HG03469 (cell line): ENCODE data around the gene TIPIN.
"Not testable (repeated sequence)": the region's sequence is repeated elsewhere in the genome, so short reads cannot be mapped to it uniquely, and the experiment has no call there.

Experiments
- ATAC-seq: cut with Tn5 transposase; IDR thresholded peaks from one replicate; pipeline ENCODE4 v1.9.1; 2021; ENCODE audit warnings: mild to moderate bottlenecking, moderate library complexity, moderate number of reproducible peaks; ENCODE audit not compliant: unreplicated experiment

TIPIN gene

DNA sequence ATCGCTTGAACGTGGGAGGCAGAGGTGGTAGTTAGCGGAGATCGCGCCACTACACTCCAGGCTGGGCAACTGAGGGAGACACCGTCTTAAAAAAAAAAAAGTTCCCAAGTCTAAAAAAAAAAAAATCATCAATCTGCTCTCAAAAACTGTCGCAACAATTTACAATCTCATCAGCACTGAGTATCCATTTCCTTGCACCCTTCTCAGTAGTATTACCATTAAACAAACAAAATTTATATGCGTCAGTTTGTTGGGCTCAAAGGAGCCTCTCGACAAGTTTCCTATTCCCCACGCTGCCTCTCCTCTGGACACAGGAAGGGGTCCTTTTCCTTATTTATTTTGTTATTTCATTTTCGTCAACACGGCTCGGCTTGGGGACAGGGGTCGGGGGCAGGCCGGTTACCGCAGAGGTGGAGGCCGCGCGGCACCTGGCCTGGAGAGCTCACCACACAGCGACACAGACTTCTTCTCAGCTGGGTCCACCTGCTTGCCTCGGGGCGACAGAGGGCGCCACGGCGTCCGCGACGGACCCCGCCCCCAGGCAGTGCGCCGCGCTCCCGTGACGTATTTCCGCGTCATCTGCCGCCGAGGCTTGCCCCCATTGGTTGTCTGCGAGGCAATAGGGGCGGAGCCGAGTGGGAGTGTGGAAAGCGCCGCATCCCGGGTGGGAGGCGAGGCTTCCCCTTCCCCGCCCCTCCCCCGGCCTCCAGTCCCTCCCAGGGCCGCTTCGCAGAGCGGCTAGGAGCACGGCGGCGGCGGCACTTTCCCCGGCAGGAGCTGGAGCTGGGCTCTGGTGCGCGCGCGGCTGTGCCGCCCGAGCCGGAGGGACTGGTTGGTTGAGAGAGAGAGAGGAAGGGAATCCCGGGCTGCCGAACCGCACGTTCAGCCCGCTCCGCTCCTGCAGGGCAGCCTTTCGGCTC, 30.0 kb upstream of the TIPIN start, which contains the start of gene MAP2K1:
TSS of gene MAP2K1 (plus strand) at position 709 of the 920 bp plus-strand sequence. CDS start 436 bp downstream, outside the sequence.
- peak; percentile 70 for ATAC-seq

DNA sequence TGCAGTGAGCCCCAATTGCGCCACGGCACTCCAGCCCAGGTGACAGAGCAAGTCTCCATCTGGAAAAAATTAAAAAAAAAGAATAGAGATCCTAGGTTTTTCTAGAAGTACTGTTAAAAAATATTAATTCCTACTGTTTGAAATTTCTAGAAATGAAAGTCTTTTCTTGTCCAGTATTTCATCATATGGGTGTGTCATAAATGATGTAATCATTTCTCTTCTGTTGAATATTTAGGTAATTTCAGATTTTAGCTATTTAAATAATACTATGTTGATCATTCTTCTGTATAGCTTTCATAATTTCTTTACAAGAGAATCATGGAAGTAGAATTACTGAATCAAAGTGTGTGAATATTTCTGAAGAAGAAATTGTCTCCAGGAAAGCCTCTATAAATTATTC, 24.9 kb upstream of the TIPIN start:
- not testable (repeated sequence) for ATAC-seq

DNA sequence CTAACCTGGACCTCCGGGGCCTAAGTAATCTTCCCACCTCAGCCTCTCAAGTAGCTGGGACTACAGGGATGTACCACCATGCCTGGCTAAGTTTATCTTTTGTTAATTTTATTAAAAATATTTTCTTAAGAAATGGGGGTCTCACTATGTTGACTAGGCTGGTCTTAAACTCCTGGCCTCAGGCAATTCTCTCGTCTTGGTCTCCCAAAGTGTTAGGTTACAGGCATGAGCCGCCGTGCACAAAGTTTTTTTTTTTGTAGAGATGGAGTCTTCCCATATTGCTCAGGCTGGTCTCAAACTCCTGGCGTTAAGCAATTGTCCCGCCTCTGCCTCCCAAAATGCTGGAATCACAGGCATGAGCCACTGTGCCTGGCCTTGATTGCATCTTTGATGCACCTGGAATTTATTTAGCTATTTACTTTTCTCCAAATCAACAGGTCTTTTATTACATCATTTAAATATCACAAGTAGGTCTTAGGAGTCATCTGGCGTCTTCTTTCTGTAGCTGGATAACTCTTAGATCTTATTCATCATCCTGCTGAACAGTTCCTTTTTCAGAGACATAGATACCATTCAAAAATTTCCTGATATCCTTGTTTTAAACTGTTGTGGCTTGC, 22.4 kb upstream of the TIPIN start:
- ATAC-seq = no peak

DNA sequence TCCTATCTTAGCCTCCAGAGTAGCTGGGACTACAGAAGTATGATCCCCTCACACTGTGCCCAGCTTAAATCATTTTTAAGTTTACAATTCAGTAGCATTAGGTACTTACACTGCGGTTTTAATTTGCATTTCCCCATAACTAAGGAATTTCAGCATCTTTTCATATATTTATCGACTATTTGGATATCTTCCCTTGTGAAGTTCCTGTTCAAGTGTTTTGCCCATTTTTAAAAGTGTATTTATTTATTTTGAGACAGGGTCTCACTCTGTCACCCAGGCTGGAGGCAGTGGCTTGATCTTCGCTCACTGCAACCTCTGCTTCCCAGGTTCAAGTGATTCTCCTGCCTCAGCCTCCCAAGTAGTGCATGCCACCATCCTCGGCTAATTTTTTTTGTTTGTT, 17.7 kb upstream of the TIPIN start:
- ATAC-seq = no peak

DNA sequence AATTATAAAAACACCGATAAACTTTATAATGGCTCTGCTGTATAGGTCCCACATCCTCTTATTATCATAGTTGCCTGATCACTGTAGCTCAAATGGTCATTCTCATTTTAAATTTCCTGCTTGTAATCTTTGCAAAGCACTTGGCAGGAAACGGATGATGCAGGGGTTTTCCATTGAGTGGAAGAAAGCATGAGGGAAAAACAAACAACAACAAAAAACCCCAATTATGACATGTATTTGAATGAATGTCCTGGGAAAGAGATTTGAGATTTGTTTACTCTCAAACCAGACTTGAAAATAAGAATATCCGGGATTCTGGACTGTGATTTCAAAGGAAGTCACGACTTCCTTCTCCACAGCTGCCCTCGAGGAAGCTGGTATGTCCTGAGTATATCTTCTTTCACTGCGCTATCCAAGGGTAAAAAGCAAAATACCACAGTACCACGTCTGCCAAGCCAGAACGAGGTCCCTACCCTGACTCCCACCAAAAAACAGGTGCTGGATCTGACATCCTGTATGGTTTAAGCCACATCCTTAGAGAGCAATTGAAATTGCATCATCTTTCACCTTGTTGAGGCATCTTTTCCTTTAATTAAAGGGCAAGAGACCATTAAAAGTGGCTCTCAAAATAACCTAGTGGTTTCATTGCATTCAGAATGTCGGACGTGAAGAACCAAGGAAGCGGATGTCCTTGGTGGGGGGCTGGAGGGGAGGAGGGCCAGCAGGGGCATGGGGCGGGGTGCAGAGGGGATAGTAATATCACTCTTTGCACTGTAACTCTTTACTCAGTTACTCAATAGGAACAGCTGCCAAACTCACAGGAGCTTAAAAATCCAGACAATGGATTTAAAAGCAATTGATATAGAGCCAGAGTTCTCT, 13.5 kb upstream of the TIPIN start:
- no peak for ATAC-seq

DNA sequence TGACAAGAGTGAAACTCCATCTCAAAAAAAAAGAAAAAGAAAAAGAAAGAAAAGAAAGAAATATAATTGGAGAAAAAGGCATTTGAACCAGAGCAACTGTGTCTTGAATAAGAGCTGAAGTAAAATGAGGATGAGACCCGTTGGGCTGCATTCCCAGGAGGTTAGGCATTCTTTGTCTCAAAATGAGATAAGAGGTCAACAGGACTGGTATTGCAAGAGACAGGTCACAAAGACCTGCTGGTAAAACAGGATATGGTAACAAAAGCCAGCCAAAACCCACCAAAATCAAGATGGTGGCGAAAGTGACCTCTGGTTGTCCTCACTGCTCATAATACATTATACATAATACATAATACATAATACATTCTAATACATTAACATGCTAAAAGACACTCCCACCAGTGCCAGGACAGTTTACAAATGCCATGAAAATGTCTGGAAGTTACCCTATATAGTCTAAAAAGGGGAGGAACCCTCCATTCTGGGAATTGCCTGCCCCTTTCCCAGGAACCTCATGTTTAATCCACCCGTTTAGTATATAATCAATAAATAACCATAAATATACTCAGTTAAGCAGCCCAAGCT, 8.6 kb upstream of the TIPIN start:
- no peak for ATAC-seq

DNA sequence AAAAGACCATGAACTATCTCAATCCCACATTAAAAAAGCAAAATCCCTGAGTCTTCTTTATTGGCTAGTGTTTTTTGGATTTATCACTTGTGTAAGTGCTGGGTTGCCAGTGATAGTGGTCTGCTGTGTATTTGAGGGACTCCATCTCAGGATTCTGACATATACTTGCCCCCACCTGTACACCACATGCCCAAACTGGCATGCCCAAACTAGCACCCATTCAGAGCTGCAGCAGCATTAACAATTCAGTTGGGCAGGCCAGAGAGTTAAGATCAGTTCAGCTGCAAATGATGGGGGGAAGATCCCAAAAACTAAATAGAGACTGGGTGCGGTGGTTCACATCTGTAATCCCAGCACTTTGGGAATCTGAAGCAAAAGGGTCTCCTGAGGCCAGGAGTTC, 6.3 kb upstream of the TIPIN start:
- no peak for ATAC-seq

DNA sequence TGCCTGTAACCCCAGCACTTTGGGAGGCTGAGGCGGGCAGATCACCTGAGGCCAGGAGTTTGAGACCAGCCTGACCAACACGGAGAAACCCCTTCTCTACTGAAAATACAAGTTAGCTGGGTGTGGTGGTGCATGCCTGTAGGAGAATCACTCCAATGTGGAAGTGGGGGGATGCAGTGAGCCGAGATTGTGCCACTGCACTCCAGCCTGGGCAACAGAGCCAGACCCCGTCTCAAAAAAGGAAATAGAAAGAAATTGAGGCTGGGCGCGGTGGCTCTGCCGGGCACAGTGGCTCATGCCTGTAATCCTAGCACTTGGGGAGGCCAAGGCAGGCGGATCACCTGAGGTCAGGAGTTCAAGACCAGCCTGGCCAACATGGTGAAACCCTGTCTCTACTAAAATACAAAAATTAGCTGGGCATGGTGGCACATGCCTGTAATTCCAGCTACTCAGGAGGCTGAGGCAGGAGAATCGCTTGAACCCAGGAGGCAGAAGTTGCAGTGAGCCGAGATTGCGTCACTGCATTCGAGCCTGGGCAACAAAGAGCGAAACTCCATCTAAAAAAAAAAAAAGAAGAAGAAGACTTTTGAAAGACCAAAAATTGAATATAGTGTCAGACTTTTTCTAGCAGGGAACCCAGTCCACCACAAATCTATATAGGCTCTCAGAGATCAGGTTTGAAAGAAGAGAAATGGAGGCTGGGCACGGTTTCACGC, 5.4 kb upstream of the TIPIN start:
- not testable (repeated sequence) for ATAC-seq

DNA sequence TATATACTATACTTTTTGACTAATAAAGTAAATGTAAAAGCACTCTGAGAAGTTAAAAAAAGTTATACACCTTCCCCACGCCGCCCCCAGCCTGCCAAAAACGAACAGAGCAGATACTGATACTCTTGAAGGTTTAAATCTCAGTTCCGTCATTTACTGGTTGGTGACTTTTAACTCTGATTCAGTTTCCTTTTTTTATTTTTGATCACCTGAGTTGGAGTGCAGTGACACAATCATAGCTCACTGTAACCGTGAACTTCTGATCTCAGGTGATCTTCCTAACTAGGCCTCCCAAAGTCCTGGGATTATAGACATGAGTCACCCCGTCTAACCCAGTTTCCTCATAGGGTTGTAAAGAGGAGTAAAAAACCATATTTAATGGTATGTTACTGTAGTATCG, 3.3 kb upstream of the TIPIN start:
- no peak for ATAC-seq

DNA sequence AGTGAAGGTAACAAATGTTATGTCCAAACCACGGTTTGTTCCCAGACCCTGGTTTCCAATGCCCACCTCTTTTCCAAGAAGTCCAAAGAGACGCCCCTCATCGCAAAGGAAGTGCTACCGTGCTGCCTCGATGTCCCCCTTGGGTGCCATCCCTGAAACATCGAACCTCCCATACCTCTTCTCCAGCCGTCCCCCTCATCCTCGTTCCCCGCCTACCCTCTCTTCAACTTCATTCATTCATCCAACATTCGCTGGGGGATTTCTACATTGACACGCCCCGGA, 467 bp downstream of the TIPIN start:
- no peak for ATAC-seq

DNA sequence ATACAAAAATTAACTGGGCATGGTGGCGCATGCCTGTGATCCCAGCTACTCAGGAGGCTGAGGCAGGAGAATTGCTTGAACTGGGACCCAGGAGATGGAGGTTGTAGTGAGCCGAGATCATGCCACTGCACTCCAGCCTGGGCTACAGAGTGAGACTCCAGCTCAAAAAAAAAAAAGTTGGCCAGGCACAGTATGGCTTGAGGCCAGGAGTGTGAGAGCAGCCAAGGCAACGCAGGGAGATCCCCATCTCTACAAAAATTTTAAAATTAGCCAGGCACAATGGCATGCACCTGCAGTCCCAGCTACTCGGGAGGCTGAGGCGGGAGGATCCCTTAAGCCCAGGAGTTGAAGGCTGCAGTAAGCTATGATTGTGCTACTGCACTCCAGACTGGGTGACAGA, 8.0 kb downstream of the TIPIN start:
- not testable (repeated sequence) for ATAC-seq

DNA sequence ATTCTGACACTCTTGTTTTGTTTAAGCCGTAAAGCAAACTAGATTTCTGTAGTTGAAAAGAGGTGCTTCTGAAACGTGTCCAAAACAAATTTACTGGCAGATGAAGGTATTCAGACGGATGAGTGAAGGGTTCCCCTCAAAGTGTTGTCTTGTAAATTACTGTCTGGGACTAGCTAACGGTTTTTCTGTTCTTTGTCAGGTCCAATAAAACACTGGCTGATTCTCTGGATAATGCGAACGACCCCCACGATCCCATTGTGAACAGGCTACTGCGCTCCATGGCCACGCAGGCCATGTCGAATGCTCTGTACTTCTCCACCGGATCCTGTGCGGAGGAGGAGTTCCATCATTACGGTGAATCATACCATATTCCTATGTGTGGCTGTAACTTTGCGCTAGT, 27.7 kb downstream of the TIPIN start:
- no peak for ATAC-seq

DNA sequence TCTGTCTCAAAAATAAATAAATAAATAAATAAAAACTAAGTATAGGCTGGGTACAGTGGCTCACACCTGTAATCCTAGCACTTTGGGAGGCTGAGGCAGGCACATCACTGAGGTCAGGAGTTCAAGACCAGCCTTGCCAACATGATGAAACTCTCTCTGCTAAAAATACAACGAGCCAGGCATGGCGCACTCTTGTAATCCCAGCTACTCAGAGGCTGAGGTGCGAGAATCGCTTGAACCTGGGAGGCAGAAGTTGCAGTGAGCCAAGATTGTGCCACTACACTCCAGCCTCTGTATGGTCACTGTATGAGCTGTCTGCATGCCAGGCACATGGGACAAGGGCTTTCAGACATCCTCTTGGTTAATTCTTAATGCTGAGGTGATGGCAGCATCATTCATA, 28.7 kb downstream of the TIPIN start:
- ATAC-seq = no peak

DNA sequence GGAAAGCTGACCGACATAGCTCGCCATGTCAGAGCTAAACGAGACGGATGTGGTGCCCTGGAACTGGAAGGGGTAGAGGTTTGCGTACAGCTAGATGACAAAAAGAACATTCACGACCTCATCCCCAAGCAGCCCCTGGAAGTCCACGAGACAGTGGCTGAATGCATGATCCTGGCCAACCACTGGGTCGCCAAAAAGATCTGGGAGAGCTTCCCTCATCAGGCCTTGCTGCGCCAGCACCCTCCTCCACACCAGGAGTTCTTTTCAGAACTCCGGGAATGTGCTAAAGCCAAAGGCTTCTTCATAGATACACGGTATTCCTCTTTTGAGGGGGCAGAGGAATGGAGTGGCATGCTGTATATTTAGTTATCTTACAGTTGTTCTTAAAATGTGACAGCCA, 30.4 kb downstream of the TIPIN start:
- ATAC-seq = no peak

DNA sequence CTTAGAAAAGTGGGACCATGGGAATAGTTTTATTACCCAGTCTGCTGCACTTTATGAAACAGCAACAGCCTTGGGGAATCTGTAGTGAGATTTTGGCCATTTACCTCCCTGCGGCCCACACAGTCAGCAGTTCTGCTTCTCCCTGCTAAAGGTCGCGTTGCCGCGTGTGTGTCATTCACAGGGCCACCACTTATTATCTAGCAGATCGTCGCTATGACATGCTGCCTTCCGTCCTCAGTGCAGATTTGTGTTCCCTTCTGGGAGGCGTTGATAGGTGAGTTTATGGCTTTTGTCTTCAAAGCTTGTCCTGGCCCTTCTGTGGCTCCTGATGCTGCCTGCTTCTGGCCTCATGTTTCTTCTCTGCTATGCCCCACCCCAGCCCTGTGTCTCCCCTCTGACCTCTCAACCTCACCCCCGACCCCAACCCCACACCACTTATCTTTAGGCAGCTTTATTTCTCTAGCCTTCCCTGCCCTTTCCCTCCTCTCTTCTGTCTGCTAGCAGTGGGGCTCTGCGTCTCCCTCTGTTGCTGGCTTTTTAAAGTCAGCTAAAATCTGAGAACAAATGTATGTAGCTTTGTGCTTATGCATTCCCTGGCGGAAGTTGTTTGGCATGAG, 33.1 kb downstream of the TIPIN start:
- no peak for ATAC-seq

DNA sequence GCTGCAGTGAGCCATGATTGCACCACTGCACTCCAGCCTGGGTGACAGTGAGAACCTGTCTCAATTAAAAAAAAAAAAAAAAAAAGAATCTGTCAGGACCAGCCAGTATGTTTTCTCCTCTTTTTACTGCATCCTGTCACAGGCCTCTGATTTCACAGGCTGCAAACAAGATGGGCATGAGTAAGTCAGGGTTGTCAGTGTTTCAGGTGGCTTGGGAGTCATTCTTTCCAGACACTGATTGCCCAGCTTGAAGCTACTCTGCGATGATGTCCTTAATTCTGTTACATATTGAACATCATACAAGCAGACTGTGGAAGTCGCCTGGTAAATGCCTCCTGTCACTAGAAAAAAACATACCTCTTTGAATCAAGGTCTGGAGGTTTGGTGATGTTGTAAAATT, 44.3 kb downstream of the TIPIN start:
- no peak for ATAC-seq

DNA sequence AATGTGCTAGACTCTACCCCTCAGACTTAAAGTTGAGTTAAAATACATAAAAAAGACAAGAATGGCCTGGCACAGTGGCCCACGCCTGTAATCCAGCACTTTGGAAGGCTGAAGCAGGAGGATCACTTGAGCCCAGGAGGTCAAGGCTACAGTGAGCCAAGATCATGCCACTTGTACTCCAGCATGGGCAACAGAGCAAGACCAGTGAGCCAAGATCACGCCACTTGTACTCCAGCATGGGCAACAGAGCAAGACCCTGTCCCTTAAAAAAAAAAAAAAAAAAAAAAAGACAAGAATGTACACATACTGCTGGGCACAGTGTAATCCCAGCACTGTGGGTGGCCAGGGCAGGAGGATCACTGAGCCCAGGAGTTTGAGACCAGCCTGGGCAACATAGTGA, 45.7 kb downstream of the TIPIN start:
- no peak for ATAC-seq

DNA sequence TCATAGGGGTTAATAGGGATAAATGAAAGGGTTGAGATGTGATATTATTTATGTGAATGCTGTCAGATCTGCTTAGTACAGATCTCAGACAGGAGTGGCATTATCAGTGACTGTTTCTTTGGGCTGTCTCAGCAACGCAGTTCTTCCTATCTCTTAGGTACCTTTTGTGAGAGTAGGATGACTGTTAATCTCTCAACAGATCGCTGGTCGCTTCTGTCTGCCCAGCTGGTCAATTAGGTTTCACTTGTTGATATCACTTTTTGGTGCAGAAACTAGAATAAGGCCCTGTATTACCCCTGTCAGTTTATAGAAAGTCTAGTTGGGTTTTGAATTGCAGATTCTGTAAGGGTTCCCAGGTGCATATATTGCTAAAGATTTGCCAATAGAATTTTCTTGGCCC, 46.7 kb downstream of the TIPIN start:
- ATAC-seq = no peak

DNA sequence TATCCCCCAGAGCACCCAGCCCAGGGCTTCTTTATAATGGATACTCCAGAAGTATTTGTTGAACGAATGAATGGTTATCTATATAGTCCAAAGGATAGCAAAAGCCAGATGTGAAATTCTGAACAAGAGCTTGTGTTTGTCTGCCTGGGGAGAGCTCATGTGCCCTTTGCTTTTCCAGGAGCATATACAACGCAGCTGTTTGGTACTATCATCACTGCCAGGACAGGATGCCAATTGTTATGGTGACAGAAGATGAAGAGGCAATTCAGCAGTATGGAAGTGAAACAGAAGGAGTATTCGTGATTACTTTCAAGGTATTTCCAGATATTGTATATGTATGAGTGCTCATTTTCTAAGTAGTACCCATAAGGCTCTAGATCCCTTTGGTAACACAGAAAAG, 48.0 kb downstream of the TIPIN start:
- ATAC-seq = no peak

DNA sequence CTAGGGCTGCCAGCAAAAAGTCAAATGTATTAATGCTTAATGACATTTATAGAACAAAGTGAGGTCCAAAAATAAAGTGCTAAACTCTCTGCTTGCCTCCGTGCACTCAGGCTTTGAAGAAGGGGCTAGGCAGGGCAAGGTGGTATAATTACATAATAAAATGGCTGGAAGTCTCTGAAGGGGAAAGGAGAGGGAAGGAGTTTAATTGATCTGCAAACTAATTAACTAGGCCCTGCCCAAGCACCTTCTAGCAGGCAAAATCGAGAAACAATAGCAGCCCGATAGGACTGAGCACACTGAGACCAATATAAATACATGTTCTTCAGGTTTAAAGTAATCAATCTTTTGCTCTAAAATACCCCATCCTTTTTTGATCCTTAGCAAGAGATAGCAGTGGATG, 50.1 kb downstream of the TIPIN start:
- no peak for ATAC-seq
